GM23338 (cell line): ENCODE measurements around the gene ANKRD11. TPM values are rescaled to one million over a fixed set of nuclear protein-coding genes. Genes with fewer than 3 reads are reported as not detected.

Experiments
- ATAC-seq: fragments of 200-7000 bp; cut with Tn5 transposase; 3 replicates; pipeline ENCODE4 v1.9.1; 2020
- DNase-seq: peaks from one replicate; pipeline ENCODE4 v3.0.0-alpha.2; 2015; ENCODE audit warnings: low spot score
- H2AFZ ChIP-seq: fragments of 200-600 bp; sonication (generic); 2 replicates; pipeline ENCODE4 v1.8.0; 2016; ENCODE audit warnings: antibody characterized with exemption, mild to moderate bottlenecking, moderate library complexity
- H3F3A ChIP-seq: fragments of 200-600 bp; sonication (generic); replicated peaks from 2 replicates; pipeline ENCODE4 v1.8.0; 2017; ENCODE audit warnings: antibody characterized with exemption, mixed run types, low read depth
- H3K27ac ChIP-seq: fragments of 200-600 bp; sonication (generic); 2 replicates; pipeline ENCODE4 v1.6.1; 2016; ENCODE audit warnings: low read depth
- H3K27me3 ChIP-seq: fragments of 200-600 bp; sonication (generic); 2 replicates; pipeline ENCODE4 v1.8.0; 2016; ENCODE audit warnings: mild to moderate bottlenecking, mixed run types, moderate library complexity; ENCODE audit not compliant: insufficient read depth
- H3K36me3 ChIP-seq: fragments of 200-600 bp; sonication (generic); 2 replicates; pipeline ENCODE4 v1.8.0; 2016; ENCODE audit warnings: mild to moderate bottlenecking; ENCODE audit not compliant: insufficient read depth
- H3K4me1 ChIP-seq: fragments of 200-600 bp; sonication (generic); 2 replicates; pipeline ENCODE4 v1.8.0; 2016; ENCODE audit warnings: mild to moderate bottlenecking, moderate library complexity; ENCODE audit not compliant: insufficient read depth
- H3K4me2 ChIP-seq: fragments of 200-600 bp; sonication (generic); 2 replicates; pipeline ENCODE4 v1.7.1; 2017; ENCODE audit warnings: mixed run types
- H3K4me3 ChIP-seq: fragments of 200-600 bp; sonication (generic); 2 replicates; pipeline ENCODE4 v1.6.1; 2016; ENCODE audit warnings: mixed run types
- H3K79me2 ChIP-seq: fragments of 200-600 bp; sonication (generic); replicated peaks from 2 replicates; pipeline ENCODE4 v1.8.0; 2017; ENCODE audit warnings: mild to moderate bottlenecking; ENCODE audit not compliant: insufficient read depth
- H3K9me2 ChIP-seq: fragments of 200-600 bp; sonication (generic); 2 replicates; pipeline ENCODE4 v1.8.0; 2017; ENCODE audit not compliant: insufficient read depth
- H4K20me1 ChIP-seq: fragments of 200-600 bp; sonication (generic); replicated peaks from 2 replicates; pipeline ENCODE4 v1.8.0; 2017; ENCODE audit warnings: mild to moderate bottlenecking; ENCODE audit not compliant: insufficient read depth
- H3K27ac Mint-ChIP-seq: 2 replicates; pipeline ENCODE4 v1.8.0; 2020; ENCODE audit warnings: inconsistent platforms, mild to moderate bottlenecking, moderate library complexity, mixed read lengths
- H3K27me3 Mint-ChIP-seq: 3 replicates; pipeline ENCODE4 v1.8.0; 2022; ENCODE audit warnings: low read depth, mild to moderate bottlenecking, moderate library complexity, mixed read lengths, inconsistent platforms; ENCODE audit not compliant: insufficient read depth, poor library complexity
- H3K36me3 Mint-ChIP-seq: 3 replicates; pipeline ENCODE4 v1.8.0; 2021; ENCODE audit warnings: low read depth, mild to moderate bottlenecking, inconsistent platforms, moderate library complexity, mixed read lengths
- H3K4me1 Mint-ChIP-seq: 3 replicates; pipeline ENCODE4 v1.8.0; 2020; ENCODE audit warnings: mild to moderate bottlenecking, inconsistent platforms, mixed read lengths
- H3K4me3 Mint-ChIP-seq: 3 replicates; pipeline ENCODE4 v1.8.0; 2021; ENCODE audit warnings: moderate library complexity, mild to moderate bottlenecking, inconsistent platforms, mixed read lengths
- H3K9me3 Mint-ChIP-seq: 3 replicates; pipeline ENCODE4 v1.8.0; 2020; ENCODE audit warnings: moderate library complexity, mild to moderate bottlenecking, inconsistent platforms, mixed read lengths
- CREB1 ChIP-seq: fragments of 250-450 bp; sonication (Bioruptor Pico); IDR thresholded peaks from 2 replicates; pipeline ENCODE4 v1.5.0; 2020; ENCODE audit warnings: low read depth, mild to moderate bottlenecking, moderate library complexity
- EZH2phosphoT487 ChIP-seq: fragments of 200-600 bp; sonication (generic); IDR thresholded peaks from one replicate; pipeline ENCODE4 v1.8.1; 2018; ENCODE audit warnings: antibody characterized with exemption; ENCODE audit not compliant: unreplicated experiment
- JUNB ChIP-seq: IDR thresholded peaks from one replicate; pipeline ENCODE4 v1.6.1; 2016; ENCODE audit warnings: antibody characterized with exemption; ENCODE audit not compliant: unreplicated experiment
- POLR2AphosphoS5 ChIP-seq: IDR thresholded peaks from 2 replicates; pipeline ENCODE4 v1.6.1; 2016; ENCODE audit warnings: antibody characterized with exemption, low read depth
- REST ChIP-seq: IDR thresholded peaks from one replicate; pipeline ENCODE4 v1.6.1; 2018; ENCODE audit warnings: antibody characterized with exemption; ENCODE audit not compliant: unreplicated experiment
- STAT1 ChIP-seq: IDR thresholded peaks from one replicate; pipeline ENCODE4 v1.6.1; 2016; ENCODE audit warnings: antibody characterized with exemption; ENCODE audit not compliant: unreplicated experiment
- ZNF114 ChIP-seq: fragments of 250-450 bp; sonication (Bioruptor Pico); IDR thresholded peaks from 2 replicates; pipeline ENCODE4 v1.5.0; 2020; ENCODE audit warnings: mild to moderate bottlenecking, moderate library complexity
- ZNF331 ChIP-seq: fragments of 250-450 bp; sonication (Bioruptor Pico); IDR thresholded peaks from 2 replicates; pipeline ENCODE4 v1.5.0; 2020; ENCODE audit warnings: low read depth, mild to moderate bottlenecking, moderate library complexity
- ZNF462 ChIP-seq: fragments of 250-450 bp; sonication (Bioruptor Pico); IDR thresholded peaks from 2 replicates; pipeline ENCODE4 v1.5.0; 2020; ENCODE audit warnings: mild to moderate bottlenecking, moderate library complexity
- polyA plus RNA-seq: library from polyadenylated mRNA; unstranded; fragments of >200 nt; fragmentation: Nextera tagmentation; extraction: Ambion mirVana; gene quantifications from 2 replicates; pipeline ENCODE4 v1.2.1, GENCODE V29; 2016
- total RNA-seq: library from RNA; depleted of rRNA; stranded (reverse); fragments of >200 nt; shearing (Covaris generic); gene quantifications from 2 replicates; pipeline ENCODE4 v1.2.3, GENCODE V29; 2014
- TF ChIP-seq, protein P1 (sequence below): IDR thresholded peaks from 2 replicates; pipeline ENCODE4 v1.6.1; 2016; ENCODE audit warnings: antibody characterized with exemption

ANKRD11 gene
- total and polyA plus RNA-seq, 2 experiments from 2014 or later: 130 to 159 TPM

- Histone ChIP-seq H3K4me2 (no peak overlapping the region), H3K27me3 (no peaks in the 10 kb centered on the region), H3K79me2 (peaks cover 83% of the 10 kb centered on the region), H4K20me1 (peaks cover 51% of the 10 kb centered on the region), H2AFZ (no peak overlapping the region), H3F3A (peaks cover 19% of the 10 kb centered on the region), H3K9me2 (no peaks in the 10 kb centered on the region), H3K4me1 (peaks cover 32% of the 10 kb centered on the region), H3K36me3 (no peaks in the 10 kb centered on the region), H3K4me3 (no peak overlapping the region), H3K27ac (0 out of 2 replicates have a peak overlapping the region, but pooled peaks have one; percentile 63)
- peak overlapping the region; percentile 84; the same call in 1 of the 2 replicates for H3K27ac Mint-ChIP-seq
- ATAC-seq (no peak), DNase-seq (peak; percentile 10)
- peaks cover 35% of the 10 kb centered on the region for H3K27me3 Mint-ChIP-seq
- no peak for TF ChIP-seq JUNB
- no peak for TF ChIP-seq ZNF331 (CRISPR knock-in tag)
- no peak for TF ChIP-seq STAT1
- H3K36me3 Mint-ChIP-seq: peaks cover 32% of the 10 kb centered on the region
- no peaks in the 10 kb centered on the region; the same call in none of the 3 replicates for H3K9me3 Mint-ChIP-seq
- peaks cover 51% of the 10 kb centered on the region for H3K4me1 Mint-ChIP-seq
- H3K4me3 Mint-ChIP-seq: no peak overlapping the region; the same call in 2 of the 3 replicates
These were observed 191.6 kb downstream of the ANKRD11 start for GRCh38 chr16:89298623-89299225.

DNA sequence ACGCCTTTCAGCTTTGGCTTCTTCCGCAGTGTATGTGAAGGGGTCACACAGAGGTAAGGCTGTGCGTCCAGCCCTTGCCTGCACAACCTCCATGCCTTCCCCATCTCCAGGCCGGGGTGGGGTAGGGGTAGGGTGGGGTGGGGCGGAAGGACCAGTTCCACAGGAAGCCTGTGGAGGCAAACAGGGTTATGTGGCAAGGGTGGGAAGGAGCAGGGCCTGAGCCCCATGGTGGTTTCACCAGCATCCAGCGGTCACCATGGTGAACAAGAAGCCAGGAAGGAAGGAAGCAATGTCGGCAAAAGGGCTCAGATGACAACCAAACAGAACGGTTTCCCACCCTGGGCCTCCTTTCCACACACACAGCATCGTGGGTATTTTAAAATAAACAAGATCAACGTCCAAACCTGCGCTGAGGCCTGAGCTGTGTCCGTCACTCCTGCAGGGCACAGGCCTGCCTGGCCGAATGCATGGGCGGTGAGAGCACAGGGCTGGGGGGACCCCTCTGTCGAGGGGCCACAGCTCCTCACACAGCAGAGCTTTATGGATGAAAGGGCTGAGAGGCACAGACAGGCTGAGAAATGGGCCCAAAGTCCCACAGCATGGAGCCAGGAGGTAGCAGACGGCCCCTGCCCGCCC, 192.3 kb downstream of the ANKRD11 start:
- peak overlapping the region; percentile 27; the same call in 1 of the 3 replicates for H3K4me3 Mint-ChIP-seq
- TF ChIP-seq EZH2phosphoT487: no peak
- no peak for TF ChIP-seq ZNF114 (CRISPR knock-in tag)
- TF ChIP-seq POLR2AphosphoS5: no peak; the same call in 1 of the 2 replicates
- TF ChIP-seq CREB1: no peak
- TF ChIP-seq ZNF462 (CRISPR knock-in tag): no peak
- no peak for TF ChIP-seq REST
- TF ChIP-seq, protein P1, sequence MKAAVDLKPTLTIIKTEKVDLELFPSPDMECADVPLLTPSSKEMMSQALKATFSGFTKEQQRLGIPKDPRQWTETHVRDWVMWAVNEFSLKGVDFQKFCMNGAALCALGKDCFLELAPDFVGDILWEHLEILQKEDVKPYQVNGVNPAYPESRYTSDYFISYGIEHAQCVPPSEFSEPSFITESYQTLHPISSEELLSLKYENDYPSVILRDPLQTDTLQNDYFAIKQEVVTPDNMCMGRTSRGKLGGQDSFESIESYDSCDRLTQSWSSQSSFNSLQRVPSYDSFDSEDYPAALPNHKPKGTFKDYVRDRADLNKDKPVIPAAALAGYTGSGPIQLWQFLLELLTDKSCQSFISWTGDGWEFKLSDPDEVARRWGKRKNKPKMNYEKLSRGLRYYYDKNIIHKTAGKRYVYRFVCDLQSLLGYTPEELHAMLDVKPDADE: no peak

More for the DNA sequence above, 192.3 kb downstream of the ANKRD11 start:
- peaks cover 57% of the 10 kb centered on the region for H3K4me1 Mint-ChIP-seq
- no peaks in the 10 kb centered on the region; the same call in none of the 3 replicates for H3K9me3 Mint-ChIP-seq
- Histone ChIP-seq H3K27ac (0 out of 2 replicates have a peak overlapping the region, but pooled peaks have one; percentile 63), H3K9me2 (no peaks in the 10 kb centered on the region), H3F3A (peaks cover 21% of the 10 kb centered on the region), H2AFZ (no peak overlapping the region), H3K27me3 (no peaks in the 10 kb centered on the region), H4K20me1 (peaks cover 51% of the 10 kb centered on the region), H3K79me2 (peaks cover 78% of the 10 kb centered on the region), H3K36me3 (no peaks in the 10 kb centered on the region), H3K4me2 (no peak overlapping the region), H3K4me3 (no peak overlapping the region), H3K4me1 (peaks cover 33% of the 10 kb centered on the region)
- DNase-seq (no peak), ATAC-seq (no peak)
- peaks cover 37% of the 10 kb centered on the region for H3K27me3 Mint-ChIP-seq
- H3K36me3 Mint-ChIP-seq: peaks cover 26% of the 10 kb centered on the region; the same call in 2 of the 3 replicates
- H3K27ac Mint-ChIP-seq: peak overlapping the region; percentile 82; the same call in 1 of the 2 replicates
